NCI-H146 treated with DMSO at 0.1 percent for 48 hours (cell line): ENCODE results near the gene RNF187.
"Not testable (repeated sequence)": the region's sequence is repeated elsewhere in the genome, so short reads cannot be mapped to it uniquely, and the experiment has no call there.

ENCODE experiments used
- DNase-seq: peaks from one replicate; lab custom pipeline; 2025; ENCODE audit not compliant: unreplicated experiment; lab: John Stamatoyannopoulos, UW

RNF187 gene

DNA sequence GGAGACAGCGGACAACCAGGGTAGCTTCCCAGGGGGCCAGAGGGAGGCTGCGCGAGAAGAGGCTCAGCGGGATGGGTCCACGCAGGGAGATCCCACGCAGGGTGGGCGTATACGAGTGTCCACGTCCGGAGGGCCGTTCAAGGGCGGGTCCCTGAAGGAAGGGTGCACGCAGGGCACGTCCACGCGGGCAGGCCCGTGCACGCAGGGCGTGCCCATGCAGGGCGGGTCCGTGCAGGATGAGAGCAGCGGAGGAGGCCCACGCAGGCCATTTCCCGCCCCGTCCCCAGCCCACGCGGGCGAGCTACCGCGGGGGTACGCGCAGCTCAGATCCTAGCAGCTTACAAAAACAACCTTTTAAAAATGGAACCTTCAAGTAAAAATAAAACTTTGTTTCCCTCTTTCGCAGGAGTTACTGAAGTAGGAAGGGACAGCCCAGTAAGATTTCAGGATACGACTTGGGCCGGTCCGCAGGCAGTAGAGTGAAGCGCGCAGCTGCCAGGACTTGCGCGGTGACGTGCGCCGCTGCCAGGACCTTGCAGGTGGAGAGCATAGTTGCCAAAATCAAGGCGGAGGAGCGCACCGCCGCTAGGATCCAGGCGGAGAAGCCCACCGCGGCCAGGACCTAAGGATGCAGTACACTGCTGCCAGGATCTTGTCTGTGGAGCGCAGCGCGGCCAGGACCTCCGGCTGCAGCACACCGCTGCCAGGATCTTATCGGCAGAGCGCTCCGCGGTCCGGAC is 416 bp upstream of the RNF187 start:
- DNase-seq: peak; percentile 68

DNA sequence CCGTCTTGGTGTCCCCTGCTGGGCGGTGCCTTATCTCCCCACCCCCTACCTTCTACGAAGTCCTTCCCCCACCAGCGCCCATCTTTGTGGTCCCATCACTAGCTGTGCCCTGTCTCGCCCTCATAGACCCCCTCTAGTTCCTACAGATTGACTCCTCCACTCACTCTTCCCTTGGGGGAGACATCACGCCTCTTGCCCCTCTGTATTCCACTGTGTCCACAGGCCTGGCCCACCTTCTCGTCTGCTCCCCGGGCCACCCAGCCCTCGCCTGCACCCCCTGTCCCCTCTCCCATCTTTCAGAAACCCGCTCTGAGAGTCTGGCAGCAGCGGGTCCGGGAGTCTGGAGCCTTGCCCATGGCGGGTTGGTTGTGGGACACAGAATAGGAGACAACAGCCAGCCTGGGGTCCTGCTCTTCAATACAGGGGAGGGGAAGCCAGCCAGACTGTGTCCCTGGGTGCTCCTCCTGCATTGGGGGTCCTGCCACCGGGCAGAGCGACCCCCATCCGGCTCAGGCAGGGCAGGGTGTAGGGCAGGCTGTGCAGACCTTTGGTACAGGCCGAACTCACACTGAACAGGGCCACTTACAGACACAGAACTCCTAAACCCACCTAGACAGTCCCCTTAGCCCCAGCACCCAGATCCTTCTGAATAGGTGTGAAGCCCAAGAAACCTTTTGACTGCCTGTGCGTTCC is 1.1 kb downstream of the RNF187 start:
- no peak for DNase-seq

- no peak for DNase-seq
Observed at GRCh38 chr1:228488818-228489674, 1.9 kb downstream of the RNF187 start.

- DNase-seq: peak; percentile 64
Observed at GRCh38 chr1:228490120-228491078, 3.2 kb downstream of the RNF187 start.

- DNase-seq: no peak
Observed at GRCh38 chr1:228493141-228494043, 6.2 kb downstream of the RNF187 start.

DNA sequence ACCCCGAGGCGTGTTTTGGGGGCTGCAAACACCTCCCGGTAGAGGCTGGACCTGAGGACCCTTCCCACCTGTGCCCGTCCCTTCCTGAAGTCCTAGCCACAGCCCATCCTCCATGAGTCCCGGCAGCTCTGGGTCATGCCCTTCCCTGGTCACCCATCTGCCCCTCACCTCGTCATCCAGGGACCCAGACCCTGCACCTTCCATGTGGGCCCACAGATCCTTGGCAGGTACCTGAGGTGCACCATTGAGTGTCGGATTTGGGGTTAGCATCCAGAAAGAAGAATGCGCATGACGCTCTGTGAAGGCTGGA is 6.8 kb downstream of the RNF187 start:
- DNase-seq: no peak

DNA sequence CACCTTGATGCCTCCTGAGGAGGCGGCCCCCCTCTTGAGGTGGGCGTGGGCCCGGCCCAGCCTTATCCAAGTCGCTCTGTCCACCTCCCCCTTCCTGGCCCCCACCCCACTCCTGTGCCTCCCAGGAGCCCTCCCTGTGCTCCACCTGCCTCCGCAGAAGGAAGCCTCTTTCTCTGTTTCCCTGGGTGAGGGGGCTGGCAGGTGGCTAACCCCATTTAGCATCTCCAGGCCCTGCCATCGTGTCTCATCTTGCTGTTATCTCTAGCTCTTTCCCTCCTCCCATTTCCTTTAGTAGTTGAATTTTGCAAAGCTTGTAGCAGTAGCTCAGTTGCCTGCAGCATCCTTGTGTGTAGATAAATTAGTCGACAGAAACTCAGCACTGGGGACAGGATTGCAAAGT is 7.2 kb downstream of the RNF187 start:
- DNase-seq: no peak

- no peak for DNase-seq
Observed at GRCh38 chr1:228494970-228495853, 8.0 kb downstream of the RNF187 start.

DNA sequence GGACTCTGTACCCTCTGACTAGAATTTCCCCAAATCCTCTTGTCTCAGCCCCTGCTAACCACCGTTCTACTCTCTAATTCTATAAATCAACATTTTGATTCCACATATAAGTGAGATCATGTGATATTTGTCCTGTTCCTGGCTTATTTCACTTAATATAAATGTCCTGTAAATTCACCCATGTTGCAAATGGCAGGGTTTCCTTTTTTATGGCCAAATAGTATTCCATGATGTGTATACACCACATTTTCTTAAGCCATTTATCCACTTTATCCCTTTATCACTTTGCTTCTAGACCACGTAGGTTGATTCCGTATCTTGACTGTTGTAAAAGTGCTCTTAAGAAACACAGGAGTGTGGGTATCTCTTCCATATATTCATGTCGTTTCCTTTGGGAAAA is 8.9 kb downstream of the RNF187 start:
- DNase-seq: no peak

DNA sequence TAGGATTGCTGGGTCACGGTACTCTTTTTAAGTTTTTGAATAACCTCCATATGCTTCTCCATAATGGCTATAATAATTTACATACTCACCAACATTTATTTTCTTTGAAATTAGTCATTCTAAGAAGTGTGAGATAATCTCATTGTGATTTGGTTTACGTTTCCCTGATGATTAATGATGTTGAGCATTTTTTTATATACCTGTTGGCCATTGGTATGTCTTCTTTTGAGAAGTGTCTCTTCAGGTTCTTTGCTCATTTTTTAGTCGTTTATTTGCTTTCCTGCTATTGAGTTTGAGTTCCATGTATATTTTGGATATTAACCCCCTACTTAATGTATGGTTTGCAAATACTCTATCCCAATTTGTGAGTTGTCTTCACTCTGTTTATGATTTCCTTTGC is 9.3 kb downstream of the RNF187 start:
- DNase-seq: no peak

DNA sequence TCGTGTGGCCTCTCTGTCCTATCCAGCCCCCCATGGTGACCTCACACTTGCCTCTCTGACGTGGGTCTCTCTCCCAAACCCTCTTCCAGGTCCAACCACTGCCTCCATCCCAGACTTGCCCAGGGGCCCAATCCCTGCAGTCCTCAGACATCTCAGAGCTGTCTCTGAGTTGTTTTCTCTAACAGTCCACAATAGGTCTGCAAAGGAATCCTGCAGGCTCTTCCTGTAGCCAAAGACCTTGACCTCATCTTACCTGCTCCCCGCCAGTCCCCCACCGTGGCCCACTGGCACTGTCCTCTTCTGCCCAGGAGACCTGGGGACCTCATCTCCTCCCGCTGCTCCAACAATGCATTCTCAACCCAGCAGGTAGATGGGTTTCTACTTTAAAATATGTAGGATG is 10.0 kb downstream of the RNF187 start:
- DNase-seq: no peak

GRCh38 chr1:228497817-228498216 is 10.6 kb downstream of the RNF187 start:
- DNase-seq: no peak

DNA sequence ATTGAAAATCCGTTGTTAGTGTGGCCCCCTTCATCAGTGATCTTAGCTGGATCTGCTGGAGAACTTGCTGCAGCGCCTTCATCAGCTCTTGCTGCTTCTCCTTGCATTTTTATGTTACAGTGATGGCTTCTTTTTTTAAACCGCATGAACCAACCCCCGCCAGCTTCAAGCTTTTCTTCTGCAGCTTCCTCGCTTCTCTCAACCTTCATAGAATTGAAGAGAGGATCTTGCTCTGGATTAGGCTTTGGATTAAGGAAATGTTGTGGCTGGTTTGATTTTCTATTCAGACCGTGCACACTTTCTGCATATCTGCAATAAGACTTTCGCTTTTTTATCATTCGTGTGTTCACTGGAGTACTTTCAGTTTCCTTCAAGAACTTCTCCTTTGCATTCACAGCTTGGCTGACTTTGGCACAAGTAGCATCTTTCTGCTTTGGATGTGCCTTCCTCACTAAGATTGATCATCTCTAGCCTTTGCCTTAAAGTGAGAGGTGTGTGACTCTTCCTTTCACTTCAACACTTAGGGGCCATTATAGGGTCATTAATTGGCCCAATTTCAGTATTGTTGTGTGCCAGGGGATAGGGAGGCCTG is 13.1 kb downstream of the RNF187 start:
- DNase-seq: no peak

- peak; percentile 60 for DNase-seq
Observed at GRCh38 chr1:228500901-228501871, 14.0 kb downstream of the RNF187 start.

DNA sequence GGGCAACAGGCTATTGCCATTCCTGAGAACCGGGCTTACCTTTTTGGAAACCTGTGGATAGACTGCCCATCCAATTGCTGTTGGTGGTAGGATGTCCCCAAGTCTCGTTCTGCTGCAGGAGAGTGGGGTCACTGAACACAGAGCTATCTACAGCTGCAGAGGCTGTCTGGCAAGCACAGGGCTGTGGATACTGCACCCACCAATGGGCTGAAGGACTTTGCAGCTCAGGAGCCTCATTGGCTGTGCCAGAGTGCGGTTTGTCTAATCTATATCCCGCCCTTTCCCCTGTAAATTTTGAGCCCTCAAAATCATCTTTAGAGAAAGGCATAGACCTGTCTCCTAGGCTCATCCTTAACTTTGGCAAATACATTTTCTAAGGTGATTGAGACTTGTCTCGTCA is 15.3 kb downstream of the RNF187 start:
- DNase-seq: no peak

- not testable (repeated sequence) for DNase-seq
Observed at GRCh38 chr1:228505944-228506343, 18.8 kb downstream of the RNF187 start.

- DNase-seq: no peak
Observed at GRCh38 chr1:228507961-228508652, 20.9 kb downstream of the RNF187 start.
